ENCODE results near the gene LURAP1L. TPM values are rescaled to one million over a fixed set of nuclear protein-coding genes. Genes with fewer than 3 reads are reported as not detected.

LURAP1L gene
- total RNA-seq, 1 experiment from 2014 or later, result 0.13 TPM

- Histone ChIP-seq H3K23ac (ENCODE audit: insufficient read length, low read depth, low read length) (no peak overlapping the region), H2BK12ac (ENCODE audit: insufficient read length, low read depth, low read length) (no peak overlapping the region), H3K14ac (ENCODE audit: insufficient read depth, low read length) (no peak overlapping the region), H3K56ac (ENCODE audit: insufficient read length, low read depth, low read length) (no peak overlapping the region), H3K23me2 (ENCODE audit: insufficient read length, low read depth, low read length, poor library complexity, severe bottlenecking) (no peaks in the 10 kb centered on the region), H4K91ac (ENCODE audit: insufficient read length, low read depth, low read length) (no peak overlapping the region), H4K20me1 (ENCODE audit: control insufficient read depth, insufficient read depth, insufficient read length) (no peaks in the 10 kb centered on the region), H3K27ac (ENCODE audit: insufficient read length, low read depth, low read length) (no peak overlapping the region), H2AFZ (ENCODE audit: low read length) (no peak overlapping the region), H4K5ac (ENCODE audit: insufficient read length, low read depth, low read length) (no peak overlapping the region), H3K79me1 (ENCODE audit: insufficient read depth, low read depth, low read length, poor library complexity, severe bottlenecking) (no peaks in the 10 kb centered on the region), H3K9ac (ENCODE audit: extremely low read depth, insufficient read length, low read length) (no peak overlapping the region), H3T11ph (ENCODE audit: low read length) (no peak overlapping the region), H2AK5ac (ENCODE audit: insufficient read length, low read length) (no peak overlapping the region), H2BK20ac (ENCODE audit: low read depth, low read length, poor library complexity, severe bottlenecking) (no peak overlapping the region), H3K4ac (ENCODE audit: low read depth, low read length) (no peak overlapping the region), H4K8ac (replicated peaks; ENCODE audit: insufficient read length, low read depth, low read length) (no peak overlapping the region), H3K4me2 (ENCODE audit: insufficient read depth, insufficient read length, low read length) (no peak overlapping the region), H2BK120ac (ENCODE audit: low read depth, low read length, poor library complexity, severe bottlenecking) (no peak overlapping the region), H3K18ac (ENCODE audit: insufficient read length, low read depth, low read length) (no peak overlapping the region), H2BK15ac (ENCODE audit: low read depth, low read length) (no peak overlapping the region), H3K79me2 (ENCODE audit: insufficient read depth, low read length) (no peaks in the 10 kb centered on the region), H3K27me3 (ENCODE audit: insufficient read depth, low read length) (no peaks in the 10 kb centered on the region), H3K9me3 (ENCODE audit: control insufficient read depth, low read depth, low read length) (no peaks in the 10 kb centered on the region), H3K4me1 (ENCODE audit: insufficient read depth, low read length) (no peaks in the 10 kb centered on the region), H2BK5ac (ENCODE audit: insufficient read length, low read length) (no peak overlapping the region)
- Mint-ChIP-seq H3K9me3 (no peaks in the 10 kb centered on the region), H3K36me3 (ENCODE audit: insufficient read depth in 1 of 3, low read depth in 3 of 3) (no peaks in the 10 kb centered on the region), H3K4me3 (no peak overlapping the region), H3K27me3 (ENCODE audit: low read depth) (no peaks in the 10 kb centered on the region; the same call in 1 of the 2 replicates), H3K4me1 (no peaks in the 10 kb centered on the region), H3K27ac (no peak overlapping the region)
- no peak for DNase-seq
- TF ChIP-seq CTCF (conservative IDR thresholded peaks at IDR 0.05), result no peak
- no CpG with 5 or more reads among the region's 3 CpGs for WGBS (ENCODE audit: extremely low coverage, insufficient read length, low lambda C conversion rate)
These were observed 16.1 kb downstream of the LURAP1L start for GRCh38 chr9:12790883-12791282.

Measured in H9 (cell line).